GM10248 (cell line): Measurements from ENCODE around the gene ANKH.

Source experiments
- CTCF ChIA-PET: fragments of 300-600 bp; sonication (Branson Sonifier 250); formaldehyde crosslinking; extraction: SDS; loops from one replicate; lab custom pipeline; 2021; ENCODE audit warnings: antibody characterized with exemption; lab: Yijun Ruan, JAX
- POLR2A ChIA-PET: fragments of 350-650 bp; sonication (Branson Sonifier 250); formaldehyde crosslinking; extraction: SDS; loops from one replicate; lab custom pipeline; 2020; ENCODE audit warnings: antibody characterized with exemption; lab: Yijun Ruan, JAX
- DNase-seq: peaks from one replicate; pipeline ENCODE4 v3.0.0; 2012; ENCODE audit errors: extremely low spot score
- CTCF ChIP-seq: IDR thresholded peaks from 2 replicates; pipeline ENCODE4 v1.5.1; 2012; ENCODE audit warnings: mild to moderate bottlenecking, low read depth; ENCODE audit errors: extremely low read depth, missing control alignments, control extremely low read depth

The ANKH gene

DNA sequence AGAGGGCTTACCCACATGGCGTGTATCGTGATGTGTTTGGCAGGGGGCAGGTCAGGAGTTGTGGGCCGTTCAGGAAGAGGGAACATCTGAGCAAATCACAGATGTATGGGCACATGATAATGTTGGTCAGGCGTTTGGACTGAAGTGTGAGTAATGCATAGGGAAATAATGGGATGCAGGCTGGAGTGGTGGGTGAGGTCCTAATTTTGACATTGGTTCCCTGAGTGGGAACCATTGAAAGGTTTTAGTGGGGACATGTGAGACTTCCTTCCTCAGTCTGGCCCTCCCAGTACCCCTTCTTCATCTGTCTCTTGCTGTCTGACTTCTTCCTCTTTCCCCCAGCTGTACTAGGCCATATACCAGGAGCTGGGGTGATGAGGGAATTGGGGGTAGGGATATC, 199.5 kb downstream of the ANKH start:
- no peak for DNase-seq
- POLR2A ChIA-PET = interaction anchor here (0.5 kb wide), 1 partner anchor 31 kb away, joined by 4 read pairs; no protein-coding TSS in a partner anchor
- CTCF ChIA-PET = interaction anchor here (0.9 to 3.0 kb wide), 5 partner anchors 9 to 403 kb away, joined by 3 to 25 read pairs (median 6); no protein-coding TSS in a partner anchor
- TF ChIP-seq CTCF = no peak

GRCh38 chr5:14671414-14671813, 200.2 kb downstream of the ANKH start:
- no peak for DNase-seq
- POLR2A ChIA-PET = no interaction called here
- CTCF ChIA-PET = interaction anchor here (1.8 to 3.0 kb wide), 3 partner anchors 14 to 402 kb away, joined by 6 to 25 read pairs (median 14); no protein-coding TSS in a partner anchor
- TF ChIP-seq CTCF = no peak

DNA sequence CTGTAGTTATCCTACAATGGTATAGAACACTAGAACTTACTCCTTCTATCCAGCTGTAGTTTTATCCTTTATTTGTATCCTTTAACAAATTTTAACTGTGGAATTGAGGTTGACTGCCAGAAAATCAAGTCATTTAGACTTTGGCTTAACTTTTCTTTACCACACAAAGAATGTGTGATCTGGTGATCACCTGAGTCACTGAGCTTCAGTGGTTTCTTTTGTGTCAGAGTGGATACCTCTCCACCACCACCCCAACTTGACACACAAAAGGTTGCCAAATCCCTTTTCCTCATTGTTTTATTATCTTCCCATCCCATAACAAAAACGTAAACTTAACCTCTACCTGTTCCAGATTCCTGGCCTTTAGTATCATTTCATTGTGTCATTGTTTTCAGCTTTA, 201.6 kb downstream of the ANKH start:
- no peak for DNase-seq
- TF ChIP-seq CTCF = no peak
- ChIA-PET POLR2A (no interaction called here), CTCF (interaction anchor here (1.4 to 4.8 kb wide), 4 partner anchors 14 to 59 kb away, joined by 4 to 17 read pairs (median 6); no protein-coding TSS in a partner anchor)

GRCh38 chr5:14669415-14669814, 202.2 kb downstream of the ANKH start:
- ChIA-PET POLR2A (no interaction called here), CTCF (interaction anchor here (1.4 to 4.8 kb wide), 5 partner anchors 8 to 59 kb away, joined by 4 to 27 read pairs (median 6); no protein-coding TSS in a partner anchor)
- no peak for TF ChIP-seq CTCF
- no peak for DNase-seq

DNA sequence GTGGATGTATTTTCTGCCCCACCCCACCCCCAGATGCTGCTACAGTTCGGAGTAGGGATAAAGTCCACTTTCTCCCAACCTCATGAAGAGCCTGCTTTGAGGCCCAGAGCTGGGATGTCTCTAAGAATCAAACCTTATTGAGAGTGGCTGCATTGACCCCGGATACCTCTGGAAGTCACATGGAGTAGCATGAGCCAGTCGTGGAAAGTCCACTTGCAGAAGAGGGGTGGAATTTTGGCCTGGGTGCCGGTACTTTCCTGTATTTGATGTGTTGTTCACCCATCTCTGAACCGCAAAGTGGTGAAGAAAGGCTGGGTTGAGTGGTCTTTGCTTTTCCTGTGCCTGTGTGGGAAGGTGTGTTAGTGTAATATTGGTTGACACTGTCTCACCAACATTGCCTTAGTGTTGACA, 203.4 kb downstream of the ANKH start:
- ChIA-PET CTCF (interaction anchor here (1.1 to 4.8 kb wide), 4 partner anchors 9 to 316 kb away, joined by 3 to 27 read pairs (median 10); no protein-coding TSS in a partner anchor), POLR2A (no interaction called here)
- DNase-seq = no peak
- no peak for TF ChIP-seq CTCF

GRCh38 chr5:14667770-14668169, 203.8 kb downstream of the ANKH start:
- ChIA-PET CTCF (interaction anchor here (0.7 to 4.8 kb wide), 5 partner anchors 10 to 316 kb away, joined by 3 to 27 read pairs (median 3); no protein-coding TSS in a partner anchor), POLR2A (interaction anchor here (1.1 kb wide), 1 partner anchor 14 kb away, joined by 3 read pairs; no protein-coding TSS in a partner anchor)
- DNase-seq = no peak
- TF ChIP-seq CTCF = no peak
